Anterior cingulate cortex (tissue), 58 donors: ENCODE measurements around the gene ALDH7A1.

Experiments used
- DNase-seq, 58 donors: peaks; one replicate each; lab custom pipeline; 2025; lab: John Stamatoyannopoulos, UW

The ALDH7A1 gene

DNA sequence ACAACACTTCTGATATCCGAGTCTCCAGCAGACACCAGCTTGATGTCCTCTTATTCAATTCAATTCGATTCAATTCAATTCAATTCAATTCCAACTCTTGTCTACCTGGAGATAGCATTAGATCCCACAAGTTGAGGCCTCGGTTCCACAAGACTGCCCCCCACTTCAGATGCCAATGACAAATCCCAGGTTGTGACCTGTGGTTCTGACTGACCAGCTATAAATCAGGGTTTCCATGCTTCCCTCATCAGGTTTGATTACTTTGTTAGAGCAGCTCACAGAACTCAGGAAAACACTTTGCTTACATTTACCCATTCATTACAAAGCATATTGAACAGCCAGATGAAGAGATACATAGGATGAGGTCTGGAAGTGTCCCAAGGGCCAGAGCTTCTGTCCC, 82.6 kb downstream of the ALDH7A1 start:
- DNase-seq = no peak

DNA sequence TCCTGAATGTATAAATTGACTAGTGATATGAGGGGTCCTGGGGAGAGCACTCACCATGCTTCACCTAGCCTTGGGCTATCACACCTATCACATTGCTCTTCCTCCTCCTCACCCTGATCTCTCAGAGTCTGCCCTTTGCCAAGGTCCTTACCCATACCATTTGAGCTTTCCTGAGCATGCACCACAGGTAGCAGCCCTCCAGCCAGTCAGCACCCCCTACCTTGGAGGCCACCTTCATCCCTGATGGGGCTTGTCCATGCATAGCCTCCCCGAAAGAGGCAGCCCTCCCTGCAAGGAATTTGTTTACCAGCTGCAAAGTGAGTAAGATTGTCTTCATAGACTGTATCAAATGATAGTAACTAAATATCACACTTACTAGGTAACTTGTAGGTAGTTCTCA, 83.1 kb downstream of the ALDH7A1 start:
- DNase-seq = no peak

DNA sequence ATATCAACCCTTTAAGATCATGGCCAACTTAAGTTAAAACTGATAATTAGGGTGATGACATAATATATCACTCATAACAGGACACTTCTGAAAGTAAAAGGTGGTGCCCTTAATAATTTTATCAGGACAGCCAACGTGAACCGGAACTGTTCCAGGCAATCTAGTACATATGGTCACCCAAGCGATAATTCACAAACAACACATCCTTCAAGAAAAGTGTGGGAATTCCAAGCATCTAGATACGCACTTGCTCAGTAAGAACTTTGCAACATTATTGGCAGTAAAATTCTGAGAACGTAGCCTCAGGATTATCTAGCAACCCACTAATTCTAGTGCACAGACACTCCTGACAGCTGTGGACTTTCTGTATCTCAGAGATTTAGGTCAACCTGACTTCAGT, 85.7 kb downstream of the ALDH7A1 start:
- no peak for DNase-seq

DNA sequence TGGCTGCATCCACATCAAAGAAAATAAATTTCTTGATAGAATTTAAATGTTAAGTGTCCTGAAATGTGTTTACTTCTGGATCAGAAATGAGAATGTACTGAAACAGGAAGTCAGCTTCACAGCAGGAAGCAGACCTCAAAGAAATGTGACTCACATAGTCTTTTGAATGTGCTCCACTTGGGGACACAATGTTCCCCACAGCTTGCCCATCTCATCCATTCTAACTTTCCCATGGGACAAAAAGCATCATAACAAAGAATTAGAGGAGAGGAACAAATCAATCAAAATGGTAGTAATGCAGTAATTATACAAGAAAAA, 86.1 kb downstream of the ALDH7A1 start:
- peak in 1 of 58 donors; percentile 12 for DNase-seq

DNA sequence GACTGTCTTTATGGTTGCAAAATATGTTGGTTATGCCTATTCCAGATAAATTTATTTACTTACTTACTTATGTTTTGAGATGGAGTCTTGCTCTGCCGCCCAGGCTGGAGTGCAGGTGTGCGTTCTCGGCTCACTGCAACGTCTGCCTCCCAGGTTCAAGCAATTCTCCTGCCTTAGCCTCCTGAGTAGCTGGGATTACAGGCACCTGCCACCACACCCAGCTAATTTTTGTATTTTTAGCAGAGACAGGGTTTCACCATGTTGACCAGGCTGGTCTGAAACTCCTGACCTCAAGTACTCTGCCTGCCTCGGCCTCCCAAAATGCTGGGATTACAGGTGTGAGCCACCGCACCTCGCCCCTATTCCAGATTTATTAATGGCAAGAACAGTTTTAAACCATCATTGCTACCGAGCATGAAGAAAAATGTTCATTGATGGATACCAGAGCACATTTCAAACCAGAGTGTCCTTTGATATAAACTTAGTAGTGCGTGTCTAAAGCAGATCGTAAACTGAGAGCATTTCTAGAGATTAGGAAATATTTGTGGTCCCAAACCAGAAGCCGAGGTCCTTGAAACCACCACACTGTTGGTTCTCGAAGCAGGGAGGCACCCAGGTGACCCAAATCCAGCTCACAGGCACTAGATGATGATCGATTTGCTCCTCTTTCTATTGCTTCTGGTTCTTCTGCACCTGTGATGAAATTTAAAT, 86.6 kb downstream of the ALDH7A1 start:
- no peak for DNase-seq

DNA sequence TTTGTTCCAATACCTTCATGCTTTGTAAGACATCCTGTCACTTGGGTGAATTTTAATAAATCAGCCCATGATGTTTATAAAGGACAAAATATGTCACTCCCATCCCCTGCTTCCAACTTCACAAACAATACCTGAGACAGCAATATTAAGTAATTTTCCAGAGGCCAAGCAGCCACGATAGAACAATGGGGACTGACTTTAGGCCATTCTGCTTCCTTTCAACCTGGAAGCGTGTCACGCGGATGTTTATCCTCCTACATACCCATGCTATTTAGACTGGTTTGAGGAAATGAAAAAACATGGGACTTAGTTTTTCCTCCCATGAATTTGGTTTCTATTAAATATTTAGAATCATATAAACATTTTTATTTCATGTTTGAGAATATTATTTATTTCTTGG, 88.9 kb downstream of the ALDH7A1 start:
- no peak for DNase-seq

DNA sequence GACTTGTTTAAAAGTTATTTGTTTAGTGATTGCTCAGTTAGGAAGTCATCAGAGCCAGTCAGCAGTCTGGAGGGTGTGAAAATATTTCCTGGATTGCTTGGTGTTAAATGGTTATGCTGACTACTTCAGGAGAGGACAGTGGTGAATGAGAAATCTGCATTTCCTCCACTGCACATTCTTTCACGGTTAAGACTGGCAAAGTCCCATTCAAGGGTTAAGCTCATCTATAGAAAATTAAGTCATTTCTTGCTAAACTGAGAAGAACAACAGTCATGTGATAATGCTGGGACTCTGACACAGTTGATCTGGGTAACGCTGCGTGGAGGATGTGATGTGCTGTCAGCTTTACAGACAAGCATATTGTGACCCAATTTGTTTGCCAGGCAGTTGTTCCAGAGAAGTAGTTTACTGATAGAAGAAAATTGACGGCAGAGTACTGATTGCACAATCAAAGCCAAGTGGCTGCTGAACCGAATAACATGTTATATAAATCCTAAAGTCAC, 91.4 kb downstream of the ALDH7A1 start:
- peak in 15 of 58 donors; percentile 4 to 71 (median 23) for DNase-seq

DNA sequence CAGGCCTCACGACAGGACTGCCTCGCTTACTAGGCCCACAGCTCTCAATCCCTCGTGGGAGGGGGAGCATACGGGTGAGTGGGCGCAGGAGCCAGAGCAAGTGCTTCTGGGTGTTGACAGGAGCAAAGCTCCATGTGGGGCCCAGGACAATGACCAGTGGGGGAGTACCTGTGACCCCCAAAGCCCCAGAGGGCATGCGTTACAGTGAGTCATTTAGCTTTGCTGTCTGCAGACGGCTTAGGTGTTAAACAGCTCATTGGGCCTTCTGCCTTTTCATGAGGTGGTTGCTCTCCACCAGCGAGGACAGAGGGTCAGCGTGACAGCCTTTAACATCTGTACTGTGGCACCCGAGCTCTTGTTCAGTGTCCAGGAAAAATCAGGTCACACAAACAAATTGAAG, 93.6 kb downstream of the ALDH7A1 start:
- no peak for DNase-seq

DNA sequence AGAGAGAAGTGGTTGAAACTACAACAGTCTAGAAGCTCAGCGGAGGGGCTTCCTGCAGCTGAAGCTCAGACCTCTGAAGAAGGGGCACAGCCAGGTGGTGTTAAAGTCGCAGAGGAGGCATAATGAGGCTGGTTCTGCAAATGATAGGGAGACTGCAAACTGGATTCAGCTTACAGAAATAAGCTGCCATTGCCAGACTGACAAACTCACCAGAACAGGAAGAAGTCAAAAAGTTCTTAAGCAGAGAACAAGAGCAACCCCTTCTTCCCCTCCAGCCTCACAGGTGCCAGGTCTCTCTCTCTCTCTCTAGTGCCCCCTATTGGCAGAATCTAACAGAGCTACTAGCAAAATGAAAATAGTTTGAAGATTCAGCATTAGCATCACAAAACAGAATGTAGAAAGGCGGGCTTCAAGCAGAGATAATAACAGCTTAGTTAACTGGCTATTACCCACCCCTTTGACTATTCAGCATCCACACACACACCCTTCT, 95.1 kb downstream of the ALDH7A1 start:
- DNase-seq = no peak

DNA sequence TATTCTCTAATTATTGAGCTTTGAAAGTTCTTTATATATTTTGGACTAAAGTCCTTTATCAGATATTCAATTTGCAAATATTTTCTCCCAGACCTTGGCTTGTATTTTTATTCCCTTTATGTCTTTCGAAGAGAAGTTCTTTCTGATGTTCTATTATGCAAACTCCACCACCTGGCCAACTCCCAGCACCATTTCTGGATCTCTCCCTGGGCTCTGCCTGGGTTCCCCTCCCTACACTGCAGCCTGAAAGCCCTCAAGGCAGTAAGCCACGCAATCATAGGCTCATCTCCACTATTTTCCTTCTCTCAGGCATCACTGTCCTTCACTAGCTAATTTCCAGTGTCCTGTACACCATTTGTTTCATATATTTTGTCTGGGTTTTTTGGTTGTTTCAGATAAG, 95.7 kb downstream of the ALDH7A1 start:
- peak in 1 of 58 donors; percentile 14 for DNase-seq

DNA sequence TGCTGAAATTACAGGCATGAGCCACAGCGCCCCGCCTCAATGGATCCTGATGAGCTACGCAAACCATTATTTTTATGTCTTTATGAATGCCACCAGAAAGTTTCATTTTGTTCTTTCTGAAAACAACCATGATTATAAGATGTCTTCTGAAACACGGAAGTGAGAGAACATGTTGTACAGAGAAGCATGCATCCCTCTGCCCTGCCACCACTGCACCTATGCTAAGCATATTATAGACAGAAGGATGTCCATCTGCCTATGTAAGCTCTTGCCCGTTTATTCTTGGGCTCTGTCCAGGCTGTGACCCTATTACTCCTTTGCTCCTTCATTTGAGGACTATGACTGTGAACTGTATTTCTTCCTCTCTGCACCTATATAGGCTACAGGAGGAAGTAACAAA, 97.5 kb downstream of the ALDH7A1 start:
- DNase-seq = no peak

DNA sequence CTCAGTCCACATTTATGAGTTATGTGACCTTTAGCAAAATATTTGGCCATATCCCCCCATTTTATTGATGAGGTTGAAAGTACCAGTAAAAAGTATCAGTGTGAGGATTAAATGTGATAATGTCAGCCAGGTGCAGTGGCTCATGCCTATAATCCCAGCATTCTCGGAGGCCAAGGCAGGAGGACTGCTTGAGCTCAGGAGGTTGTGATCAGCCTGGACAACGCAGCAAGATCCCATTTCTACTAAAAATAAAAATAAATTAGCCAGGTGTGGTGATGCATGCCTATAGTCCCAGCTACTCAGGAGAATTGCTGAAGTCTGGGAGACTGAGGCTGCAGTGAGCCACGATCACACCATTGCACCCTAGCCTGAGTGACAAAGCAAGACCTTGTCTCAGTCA, 100.6 kb downstream of the ALDH7A1 start:
- no peak for DNase-seq

DNA sequence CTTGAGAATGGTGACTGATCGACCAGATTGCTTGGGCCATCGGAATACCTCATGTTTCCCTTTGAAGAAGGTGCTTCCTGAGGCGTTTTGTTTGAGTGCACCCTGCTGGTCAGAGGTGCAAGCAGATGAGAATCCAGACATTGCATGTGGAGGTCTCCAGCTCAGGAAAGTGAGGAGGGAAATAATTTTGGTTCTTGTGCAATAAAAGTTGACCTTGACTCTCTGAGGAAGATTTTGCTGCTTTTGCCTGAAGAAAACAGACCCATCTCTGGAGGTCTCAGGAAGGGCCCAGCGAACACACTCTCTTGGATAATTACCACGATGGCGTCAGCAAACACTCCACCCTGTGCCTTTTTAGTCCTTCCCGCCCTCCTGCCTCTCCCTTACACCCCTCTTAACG, 102.1 kb downstream of the ALDH7A1 start:
- no peak for DNase-seq

DNA sequence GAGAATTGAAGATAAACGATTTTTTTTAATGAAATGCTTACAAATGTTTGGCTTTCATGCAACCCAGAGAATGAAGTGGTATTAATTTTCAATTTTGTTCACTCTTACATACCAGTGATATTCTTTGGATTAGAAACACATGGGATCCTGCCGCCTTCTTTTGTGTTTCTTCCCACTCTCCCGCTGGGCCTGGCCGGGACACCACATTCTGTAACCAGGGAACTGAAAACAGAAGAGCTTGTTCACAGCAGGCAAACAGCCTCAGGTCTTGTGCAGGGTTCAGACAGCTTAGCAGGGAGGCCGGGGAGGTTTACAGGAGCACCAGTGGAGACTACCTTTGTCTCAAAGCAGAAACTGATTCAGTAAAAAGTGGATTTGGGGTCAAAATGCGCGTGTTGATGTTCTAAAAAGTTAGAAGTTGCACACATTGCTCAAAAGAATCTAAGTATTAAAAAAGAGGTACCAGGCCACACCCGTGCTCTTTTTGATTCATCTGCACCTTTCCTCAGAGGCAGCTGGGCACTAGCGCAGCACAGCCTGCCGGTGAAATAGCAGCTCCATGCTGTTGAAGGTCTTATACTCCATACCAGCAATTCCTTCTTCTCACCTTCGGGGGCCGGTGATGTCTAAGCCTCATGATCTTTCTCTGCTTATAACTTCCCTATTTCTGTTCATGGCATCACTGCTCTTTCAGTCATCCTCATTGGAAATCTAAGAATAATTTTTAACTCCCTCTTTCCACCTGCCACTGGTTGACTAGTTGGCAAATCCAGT, 104.7 kb downstream of the ALDH7A1 start:
- peak in 31 of 58 donors; percentile 5 to 67 (median 29) for DNase-seq

DNA sequence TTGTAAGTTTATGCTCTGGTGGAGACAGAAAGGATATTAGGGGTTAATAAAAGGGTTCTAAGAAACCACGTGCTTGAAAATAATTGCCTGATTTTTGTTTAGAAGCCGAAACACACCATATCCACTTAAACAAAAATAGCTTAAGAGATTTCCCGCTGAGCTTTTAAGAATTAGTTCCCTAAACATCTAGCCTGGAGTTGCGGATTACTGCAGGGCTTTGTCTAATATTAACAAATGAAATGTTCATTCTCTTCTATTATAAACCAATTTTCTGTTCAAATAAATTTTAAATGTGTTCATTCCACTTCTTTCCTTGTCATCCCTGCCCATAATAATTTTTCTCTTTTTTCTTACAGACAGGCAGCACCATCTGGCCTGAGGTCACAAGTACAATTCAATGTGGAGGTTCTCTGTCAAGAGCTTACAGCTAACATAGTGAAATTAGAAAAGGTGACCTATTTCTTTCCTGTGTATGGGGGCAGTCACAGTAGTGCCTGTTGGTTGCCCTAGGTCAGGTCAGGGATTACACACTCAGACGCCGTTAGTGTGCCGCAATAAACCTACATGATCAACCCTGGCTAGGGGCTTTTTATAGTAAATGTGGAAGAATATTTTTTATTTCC, 106.5 kb downstream of the ALDH7A1 start:
- no peak for DNase-seq

DNA sequence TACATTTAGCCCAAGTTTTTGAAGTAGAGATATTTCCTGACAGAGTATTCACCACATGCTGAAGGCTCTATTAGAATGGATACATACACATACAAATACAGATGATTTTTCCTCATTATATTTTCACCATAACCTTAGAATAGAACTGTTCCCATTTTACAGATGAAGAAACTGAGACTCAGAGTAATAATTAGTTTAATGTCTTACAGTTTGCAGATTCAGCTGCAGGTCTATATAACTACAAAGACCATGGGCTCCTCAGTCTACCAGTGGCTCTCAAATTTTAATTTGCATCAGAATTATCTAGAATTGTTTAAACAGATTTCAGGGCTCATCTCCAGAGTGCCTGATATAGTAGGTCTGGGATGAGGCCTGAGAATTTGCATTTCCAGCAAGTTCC, 107.4 kb downstream of the ALDH7A1 start:
- no peak for DNase-seq

DNA sequence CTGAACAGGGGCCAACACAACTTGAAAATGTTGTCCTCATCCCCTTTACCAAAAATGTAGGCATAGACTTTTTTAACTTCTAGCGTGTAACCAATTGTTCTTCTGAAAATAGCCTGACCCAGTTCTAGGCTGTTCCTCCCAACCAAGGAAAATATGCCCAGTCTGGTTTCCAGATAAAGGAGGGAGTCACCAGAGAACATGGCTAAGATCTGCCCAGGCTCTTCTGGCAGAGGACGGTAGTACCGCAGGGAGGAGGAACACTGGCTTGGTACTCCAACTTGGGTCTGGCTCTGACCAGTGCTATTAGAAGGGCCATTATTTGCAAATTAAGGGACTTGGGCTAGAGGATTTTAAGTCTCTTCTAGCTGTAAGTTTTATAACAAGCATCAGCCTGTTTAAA, 108.7 kb downstream of the ALDH7A1 start:
- peak in 23 of 58 donors; percentile 5 to 67 (median 31) for DNase-seq

DNA sequence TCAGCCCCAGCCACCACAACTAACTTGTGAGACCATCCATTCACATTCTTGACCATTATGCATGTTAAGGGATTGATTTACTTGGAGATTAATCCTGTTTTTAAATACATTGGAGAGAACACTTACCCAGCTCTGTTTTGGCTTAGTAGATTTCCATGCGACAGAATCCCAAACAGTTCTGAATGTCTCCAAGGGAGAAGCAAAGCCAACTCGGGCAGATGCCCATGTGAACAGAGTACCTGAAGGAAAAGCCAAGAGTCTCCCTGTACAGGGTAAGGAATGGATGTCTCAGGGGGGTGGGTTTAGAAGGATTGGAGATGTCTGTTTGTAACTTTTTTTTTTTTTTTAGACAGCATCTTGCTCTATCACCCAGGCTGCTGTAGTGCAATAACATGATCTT, 110.8 kb downstream of the ALDH7A1 start:
- peak in 5 of 58 donors; percentile 2 to 25 (median 12) for DNase-seq

DNA sequence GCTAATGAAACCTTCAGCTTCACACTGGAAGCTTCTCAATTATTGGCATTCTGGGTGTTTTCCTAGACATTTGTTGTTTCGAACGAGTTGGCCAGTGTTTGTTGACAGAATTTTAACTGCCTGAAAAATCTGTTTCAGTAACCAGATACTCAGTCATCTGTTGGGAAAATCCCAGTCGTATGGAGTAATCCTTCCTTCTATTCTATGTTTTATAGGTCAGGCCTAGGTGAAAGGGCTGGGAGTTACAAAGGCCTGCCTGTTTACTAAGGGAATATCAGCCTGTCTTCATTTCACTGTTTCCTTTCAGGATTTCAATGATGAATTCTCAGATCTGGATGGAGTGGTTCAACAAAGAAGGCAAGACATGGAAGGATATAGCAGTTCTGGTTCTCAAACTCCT, 111.9 kb downstream of the ALDH7A1 start:
- DNase-seq = no peak

DNA sequence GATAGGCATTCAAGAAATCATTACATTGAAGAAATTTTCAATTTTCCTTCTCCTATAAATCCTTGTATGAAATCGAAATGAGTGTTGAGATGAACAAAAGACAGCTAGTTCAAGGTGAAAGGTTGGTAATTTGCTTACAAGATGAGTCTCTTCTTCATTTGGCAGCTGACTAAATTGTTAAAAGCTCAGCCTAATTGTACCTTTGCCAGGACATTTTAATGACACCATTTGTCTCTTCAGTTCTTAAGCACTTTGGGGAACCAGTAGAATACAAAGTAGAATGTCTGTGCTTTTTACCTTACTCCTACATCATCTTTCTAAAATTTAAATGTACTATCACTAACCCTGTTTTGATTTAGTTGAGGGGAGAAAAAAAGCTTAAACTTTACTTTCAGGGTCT, 112.4 kb downstream of the ALDH7A1 start:
- DNase-seq = no peak

DNA sequence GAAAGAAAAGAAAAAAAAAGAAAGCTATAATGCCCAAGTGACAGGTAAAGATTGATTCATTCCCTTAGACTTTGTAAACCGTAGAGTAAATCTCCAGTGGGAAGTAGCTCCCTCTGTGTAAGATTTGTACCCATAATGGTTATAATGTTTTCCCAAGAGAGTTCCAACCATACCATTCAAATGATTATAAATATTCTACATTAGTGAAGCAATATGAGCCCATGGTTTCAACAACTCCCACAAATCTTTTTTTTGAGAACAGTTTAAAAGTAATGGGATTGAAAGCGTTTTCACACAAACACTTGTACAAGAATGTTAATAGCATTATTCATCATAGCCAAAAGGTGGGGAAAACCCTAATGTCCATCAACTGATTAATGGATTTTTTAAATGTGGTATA, 113.8 kb downstream of the ALDH7A1 start:
- DNase-seq = no peak
